GM12878 (cell line): ENCODE measurements around the gene FBN2. TPM values are rescaled to one million over a fixed set of nuclear protein-coding genes. Genes with fewer than 3 reads are reported as not detected.

ENCODE experiments used
- ATAC-seq: fragments of 200-7000 bp; cut with Tn5 transposase; 3 replicates; pipeline ENCODE4 v1.9.1; 2020; ENCODE audit warnings: mild to moderate bottlenecking, moderate library complexity
- BruUV-seq: library from RNA; stranded (reverse); fragments of 400-500 nt; replicated peaks from 2 replicates; lab custom pipeline; 2021; lab: Mats Ljungman, UMichigan
- CTCF ChIA-PET: fragments of 300-600 bp; sonication (Branson Sonifier 250); formaldehyde crosslinking; extraction: SDS; loops from one replicate; lab custom pipeline; 2021; ENCODE audit warnings: inconsistent platforms; lab: Yijun Ruan, JAX
- POLR2A ChIA-PET: fragments of 350-600 bp; formaldehyde crosslinking; extraction: SDS; loops from one replicate; lab custom pipeline; 2021; ENCODE audit warnings: inconsistent platforms; lab: Charles Lee
- RAD21 ChIA-PET: fragments of 300-600 bp; sonication (Branson Sonifier 250); formaldehyde crosslinking; loops from one replicate; lab custom pipeline; 2023; ENCODE audit warnings: antibody characterized with exemption; ENCODE audit not compliant: unreplicated experiment; lab: Charles Lee
- SMC1A ChIA-PET: fragments of 300-600 bp; sonication (Branson Sonifier 250); formaldehyde crosslinking; loops from one replicate; lab custom pipeline; 2023; ENCODE audit not compliant: unreplicated experiment, uncharacterized antibody; lab: Charles Lee
- DNase-seq: peaks from one replicate; pipeline ENCODE4 v3.0.0-alpha.2; 2011; ENCODE audit warnings: low read depth, low spot score
- FAIRE-seq: peaks from 3 replicates; lab custom pipeline; 2011; peaks lifted over from hg19 to GRCh38; lab: Jason Lieb, UNC
- H2AFZ ChIP-seq: 2 replicates; pipeline ENCODE4 v1.6.0; 2011; ENCODE audit warnings: low read depth, low read length, control low read depth; ENCODE audit not compliant: control insufficient read depth
- H3K27ac ChIP-seq: 2 replicates; pipeline ENCODE4 v1.5.1; 2011; ENCODE audit warnings: control low read depth; ENCODE audit not compliant: control insufficient read depth, insufficient read depth
- H3K27me3 ChIP-seq, 2 experiments: replicated peaks in 1 of 2; 2 replicates each; pipeline versions ENCODE4 v1.6.0 to v1.6.1; 2011; ENCODE audit warnings: low read length in 1 of 2; ENCODE audit not compliant: control insufficient read depth in 2 of 2, insufficient read depth in 2 of 2
- H3K36me3 ChIP-seq, 2 experiments: 2 replicates each; pipeline ENCODE4 v1.5.1; 2011; ENCODE audit warnings: low read length in 1 of 2; ENCODE audit not compliant: control insufficient read depth in 2 of 2, insufficient read depth in 2 of 2
- H3K4me1 ChIP-seq: 2 replicates; pipeline ENCODE4 v1.6.1; 2011; ENCODE audit warnings: mild to moderate bottlenecking, low read length, moderate library complexity, mixed read lengths; ENCODE audit not compliant: control insufficient read depth, insufficient read depth
- H3K4me2 ChIP-seq: 2 replicates; pipeline ENCODE4 v1.6.0; 2011; ENCODE audit warnings: control low read depth; ENCODE audit not compliant: control insufficient read depth, insufficient read depth
- H3K4me3 ChIP-seq: fragments of 200-600 bp; sonication (generic); 2 replicates; pipeline ENCODE4 v1.5.1; 2016
- H3K79me2 ChIP-seq: 2 replicates; pipeline ENCODE4 v1.6.0; 2011; ENCODE audit warnings: low read length; ENCODE audit not compliant: control insufficient read depth, insufficient read depth
- H3K9ac ChIP-seq: 2 replicates; pipeline ENCODE4 v1.8.0; 2011; ENCODE audit warnings: low read length, control low read depth, mixed read lengths; ENCODE audit not compliant: control insufficient read depth, insufficient read depth
- H3K9me3 ChIP-seq: replicated peaks from 3 replicates; pipeline ENCODE4 v1.5.1; 2011; ENCODE audit warnings: mild to moderate bottlenecking, low read length; ENCODE audit not compliant: control insufficient read depth, insufficient read depth
- H4K20me1 ChIP-seq: 2 replicates; pipeline ENCODE4 v1.6.0; 2011; ENCODE audit not compliant: control insufficient read depth, insufficient read depth
- BCL3 ChIP-seq: IDR thresholded peaks from 2 replicates; pipeline ENCODE4 v1.6.1; 2011; ENCODE audit warnings: borderline replicate concordance, low read depth, mild to moderate bottlenecking, moderate library complexity, low read length; ENCODE audit not compliant: insufficient read depth, poor library complexity, severe bottlenecking
- CUX1 ChIP-seq: IDR thresholded peaks from 2 replicates; pipeline ENCODE4 v1.6.1; 2012; ENCODE audit warnings: improper control_type of control experiment, low read depth, low read length; ENCODE audit not compliant: insufficient replicate concordance
- IRF5 ChIP-seq: fragments of 450-650 bp; IDR thresholded peaks from 2 replicates; pipeline ENCODE4 v1.6.1; 2017; ENCODE audit warnings: borderline replicate concordance
- JUNB ChIP-seq: IDR thresholded peaks from 2 replicates; pipeline ENCODE4 v1.6.1; 2016; ENCODE audit warnings: antibody characterized with exemption, mild to moderate bottlenecking
- PAX5 ChIP-seq: IDR thresholded peaks from 2 replicates; pipeline ENCODE4 v1.6.1; 2011; ENCODE audit warnings: low read depth, low read length, borderline replicate concordance
- POLR2AphosphoS2 ChIP-seq: IDR thresholded peaks from 2 replicates; pipeline ENCODE4 v1.6.1; 2011; ENCODE audit warnings: low read depth, mild to moderate bottlenecking, low read length, improper control_type of control experiment, moderate library complexity
- RAD51 ChIP-seq: fragments of 450-650 bp; IDR thresholded peaks from 2 replicates; pipeline ENCODE4 v1.6.1; 2016; ENCODE audit warnings: moderate library complexity, mild to moderate bottlenecking, inconsistent platforms
- SMC3 ChIP-seq: IDR thresholded peaks from 2 replicates; pipeline ENCODE4 v1.6.1; 2011; ENCODE audit warnings: low read length, improper control_type of control experiment, borderline replicate concordance
- ZBTB11 ChIP-seq: fragments of 450-650 bp; formaldehyde crosslinking; IDR thresholded peaks from 2 replicates; pipeline ENCODE4 v1.5.0; 2022; ENCODE audit warnings: mild to moderate bottlenecking, missing genetic modification characterization
- ZSCAN29 ChIP-seq: fragments of 450-650 bp; IDR thresholded peaks from 2 replicates; pipeline ENCODE4 v1.6.1; 2017; ENCODE audit warnings: mild to moderate bottlenecking, moderate library complexity
- WGBS: methylation state at CpG from one replicate; pipeline ENCODE4 v1.1.6; 2016; ENCODE audit warnings: low lambda C conversion rate; ENCODE audit not compliant: insufficient replicate concordance, insufficient coverage; ENCODE audit errors: missing lambda C conversion rate; 5-methylcytosine and 5-hydroxymethylcytosine counted together
- in situ Hi-C: fragments of 300-500 bp; cut with MboI; formaldehyde crosslinking; loops from 9 replicates; pipeline ENCODE4 v1.14.3; 2018; ENCODE audit warnings: mixed read lengths
- intact Hi-C: fragments of 100-400 bp; cut with micrococcal nuclease; formaldehyde crosslinking; loops from one replicate; pipeline ENCODE4 v1.14.2; 2022; ENCODE audit not compliant: unreplicated experiment
- polyA plus RNA-seq, 11 experiments: library from polyadenylated mRNA; depleted of rRNA in 4 of 11; unstranded in 6 of 11; stranded (reverse) in 5 of 11; fragments of >200 nt; fragmentation: Nextera tagmentation in 4 of 11; fragmentation: Illumina TruSeq in 1 of 11; extraction: Ambion mirVana in 4 of 11; extraction: Trizol in 1 of 11; gene quantifications; 1 replicate in 1 of 11; 2 replicates in 10 of 11; pipeline versions ENCODE4 v1.2.1 to v1.2.3, GENCODE V29; 2011 to 2016; ENCODE audit warnings: inconsistent platforms in 2 of 11, missing spikeins in 2 of 11, low read depth in 1 of 11
- total RNA-seq, 4 experiments: library from RNA; depleted of rRNA in 3 of 4; stranded (reverse); fragments of >200 nt in 3 of 4; fragmentation: Illumina TruSeq in 1 of 4; extraction: Trizol in 1 of 4; gene quantifications; 2 replicates each; pipeline versions ENCODE4 v1.2.1 to v1.2.3, GENCODE V29; 2013 to 2021

FBN2 gene
- total and polyA plus RNA-seq, 10 of the 15 experiments (the other 5 are each of a cell fraction or from before 2014, with no cell fraction given), result 0.01 to 0.98 (median 0.10) TPM; not detected in 3

GRCh38 chr5:128407944-128408343 lies 130.1 kb downstream of the FBN2 start (continued):
- no peak for TF ChIP-seq CUX1
- no peak for TF ChIP-seq PAX5
- TF ChIP-seq ZSCAN29, result no peak

GRCh38 chr5:128406803-128407202 lies 131.2 kb downstream of the FBN2 start:
- ATAC-seq (no peak), DNase-seq (no peak), FAIRE-seq (no peak)
- Histone ChIP-seq H4K20me1 (no peaks in the 10 kb centered on the region), H3K9ac (no peak overlapping the region), H3K36me3 (no peaks in the 10 kb centered on the region), H3K9me3 (no peaks in the 10 kb centered on the region), H3K27me3 (no peaks in the 10 kb centered on the region), H2AFZ (no peak overlapping the region), H3K27ac (no peak overlapping the region), H3K4me3 (no peak overlapping the region), H3K4me1 (no peaks in the 10 kb centered on the region), H3K4me2 (no peak overlapping the region), H3K79me2 (no peaks in the 10 kb centered on the region)
- RAD21 ChIA-PET, result interaction anchor here (1.4 to 3.8 kb wide), 2 partner anchors 19 to 34 kb away, joined by 3 to 31 read pairs; no protein-coding TSS in a partner anchor
- 3% methylated on average over 3 of the region's 3 CpGs for WGBS
- intact Hi-C loops, result no loop called here
- POLR2A ChIA-PET, result no interaction called here
- BruUV-seq, result no TSS peak
- SMC1A ChIA-PET, result interaction anchor here (1.0 to 7.8 kb wide), 4 partner anchors 17 to 820 kb away, joined by 3 to 92 read pairs (median 4); no protein-coding TSS in a partner anchor
- in situ Hi-C loops, result no loop called here
- CTCF ChIA-PET, result interaction anchor here (1.3 kb wide), 1 partner anchor 20 kb away, joined by 5 read pairs; no protein-coding TSS in a partner anchor
- TF ChIP-seq RAD51 (no peak), JUNB (no peak), POLR2AphosphoS2 (no peak), BCL3 (no peak), ZBTB11 (CRISPR knock-in tag) (no peak), SMC3 (no peak), IRF5 (no peak)
